HG03520 (cell line): ENCODE measurements around the gene VPS26A.
"Not testable (repeated sequence)": the region's sequence is repeated elsewhere in the genome, so short reads cannot be mapped to it uniquely, and the experiment has no call there.

Experiments
- ATAC-seq: cut with Tn5 transposase; IDR thresholded peaks from one replicate; pipeline ENCODE4 v1.9.1; 2021; ENCODE audit warnings: mild to moderate bottlenecking, moderate library complexity; ENCODE audit not compliant: unreplicated experiment

The VPS26A gene

DNA sequence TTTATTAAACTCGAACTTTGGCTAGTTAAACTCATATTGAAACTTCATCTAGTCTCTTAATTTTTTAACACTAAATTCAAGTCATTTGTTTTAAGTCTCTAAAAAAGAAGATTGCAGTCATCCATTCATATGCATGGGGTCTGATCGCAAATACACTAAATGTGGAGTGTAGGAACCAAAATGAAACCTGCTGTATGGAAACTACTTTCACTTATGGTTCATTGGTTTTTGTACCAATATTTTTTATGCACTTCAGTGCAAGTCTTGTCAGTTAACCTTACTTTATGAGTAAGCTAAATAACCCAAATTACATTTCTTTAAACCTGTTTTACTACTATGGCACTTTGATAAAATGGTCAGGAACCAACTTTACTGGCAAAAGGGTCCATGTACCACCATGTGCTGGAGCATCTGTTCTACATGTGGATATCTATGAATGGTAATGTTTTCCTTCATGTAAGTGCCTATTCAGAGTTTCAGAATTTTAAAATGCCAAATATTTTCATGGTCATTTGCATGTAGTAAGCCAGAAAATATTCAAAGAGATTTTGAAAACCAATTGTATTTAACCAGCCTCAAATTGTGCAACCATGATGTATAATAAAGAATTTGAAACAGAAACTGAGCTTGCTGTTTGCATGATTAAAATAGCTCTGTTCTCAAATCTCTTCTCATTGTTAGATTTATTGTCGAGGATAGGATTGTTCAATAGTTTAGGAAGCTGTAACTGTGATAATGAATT is 48.4 kb downstream of the VPS26A start:
- ATAC-seq: no peak

DNA sequence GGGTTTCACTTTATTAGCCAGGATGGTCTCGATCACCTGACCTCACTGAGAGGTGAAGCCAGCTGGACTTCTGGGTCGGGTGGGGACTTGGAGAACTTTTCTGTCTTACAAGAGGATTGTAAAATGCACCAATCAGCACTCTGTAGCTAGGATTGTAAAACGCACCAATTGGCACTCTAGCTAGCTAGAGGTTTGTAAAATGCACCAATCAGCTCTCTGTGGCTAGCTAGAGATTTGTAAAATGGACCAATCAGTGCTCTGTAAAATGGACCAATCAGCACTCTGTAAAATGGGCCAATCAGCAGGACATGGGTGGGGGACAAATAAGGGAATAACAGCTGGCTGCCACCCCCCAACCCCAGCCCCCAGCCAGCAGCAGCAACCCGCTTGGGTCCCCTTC is 51.3 kb downstream of the VPS26A start:
- not testable (repeated sequence) for ATAC-seq

DNA sequence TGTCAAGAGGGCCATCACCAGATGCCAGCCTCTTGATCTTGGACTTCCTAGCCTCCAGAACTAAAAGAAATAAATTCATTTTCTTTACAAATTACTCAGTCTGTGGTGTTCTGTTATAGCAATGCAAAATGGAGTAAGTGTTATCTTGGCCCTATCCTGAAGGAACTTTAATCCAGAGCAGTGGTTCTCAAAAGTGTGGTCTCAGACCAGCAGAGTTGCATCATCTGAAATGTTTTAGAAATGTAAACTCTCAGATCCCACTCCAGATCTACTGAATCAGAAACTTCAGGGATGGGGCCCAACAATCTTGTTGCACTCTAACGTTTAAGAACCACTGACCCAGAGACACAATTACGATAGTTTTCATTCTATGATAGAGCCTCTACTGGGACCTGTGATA is 52.8 kb downstream of the VPS26A start:
- no peak for ATAC-seq

DNA sequence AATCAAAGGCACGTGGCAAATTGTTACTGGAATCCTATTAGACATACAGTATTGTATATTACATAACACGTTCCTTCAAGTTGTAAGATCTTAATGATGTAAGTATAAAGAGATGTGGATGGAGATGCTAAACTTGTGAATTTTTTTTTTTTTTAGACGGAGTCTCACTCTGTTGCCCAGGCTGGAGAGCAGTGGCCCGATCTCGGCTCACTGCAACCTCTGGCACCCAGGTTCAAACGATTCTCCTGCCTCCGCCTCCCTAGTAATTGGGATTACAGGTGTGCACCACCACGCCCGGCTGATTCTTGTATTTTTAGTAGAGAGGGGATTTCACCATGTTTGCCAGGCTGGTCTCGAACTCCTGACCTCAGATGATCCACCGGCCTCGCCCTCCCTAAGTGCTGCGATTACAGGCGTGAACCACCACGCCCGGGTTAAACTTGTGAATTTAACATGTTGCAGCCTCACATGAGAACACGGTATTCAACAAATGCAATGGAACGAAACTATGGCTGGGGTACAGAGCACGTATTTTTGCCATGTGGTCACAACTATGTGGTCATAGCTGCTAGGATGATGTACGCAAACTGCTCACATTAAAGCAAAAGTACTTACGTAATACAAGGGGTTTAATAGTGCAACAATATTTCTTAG is 55.2 kb downstream of the VPS26A start:
- peak; percentile 13 for ATAC-seq

DNA sequence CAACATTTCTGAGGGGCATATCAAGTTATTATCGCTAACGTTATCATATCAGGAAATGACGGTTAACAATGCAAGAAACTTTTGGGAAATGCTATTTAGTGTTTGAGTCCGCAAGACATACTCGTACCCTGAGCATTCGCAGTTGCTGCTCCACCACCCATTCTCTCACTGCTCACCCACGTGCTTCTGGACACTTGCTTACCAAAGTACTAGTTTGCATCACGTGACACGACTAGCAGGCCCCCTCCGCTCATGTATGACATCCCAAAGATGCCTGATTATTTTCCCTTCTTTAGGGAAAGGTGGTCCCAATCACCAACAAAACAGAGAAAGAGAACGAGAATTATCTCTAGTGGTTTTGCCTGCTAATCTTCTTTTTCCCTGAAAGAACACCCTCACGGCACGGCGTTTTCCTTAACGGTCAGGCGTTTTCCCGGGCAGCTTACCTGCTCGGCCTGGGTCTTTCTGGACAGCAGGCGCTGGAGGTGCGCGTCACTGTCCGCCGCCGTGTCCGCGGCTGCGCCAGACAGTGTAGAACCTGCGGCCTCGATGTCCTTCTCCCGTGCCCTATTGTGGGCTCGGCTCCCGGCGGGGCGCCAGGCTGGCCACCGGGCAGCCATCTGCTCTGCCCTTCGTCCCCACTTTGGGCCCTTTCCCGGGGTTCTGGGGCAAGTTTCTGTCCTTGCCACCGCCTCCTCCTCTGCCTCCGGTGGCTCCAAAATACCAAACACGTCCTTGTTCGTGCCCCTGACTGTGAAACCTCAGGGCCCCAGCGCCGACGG is 56.0 kb downstream of the VPS26A start, which contains the start of gene SUPV3L1:
TSS of gene SUPV3L1 (plus strand) at position 492 of the 782 bp plus-strand sequence. CDS start at position 550, 58 bp downstream.
- ATAC-seq: peak; percentile 79

DNA sequence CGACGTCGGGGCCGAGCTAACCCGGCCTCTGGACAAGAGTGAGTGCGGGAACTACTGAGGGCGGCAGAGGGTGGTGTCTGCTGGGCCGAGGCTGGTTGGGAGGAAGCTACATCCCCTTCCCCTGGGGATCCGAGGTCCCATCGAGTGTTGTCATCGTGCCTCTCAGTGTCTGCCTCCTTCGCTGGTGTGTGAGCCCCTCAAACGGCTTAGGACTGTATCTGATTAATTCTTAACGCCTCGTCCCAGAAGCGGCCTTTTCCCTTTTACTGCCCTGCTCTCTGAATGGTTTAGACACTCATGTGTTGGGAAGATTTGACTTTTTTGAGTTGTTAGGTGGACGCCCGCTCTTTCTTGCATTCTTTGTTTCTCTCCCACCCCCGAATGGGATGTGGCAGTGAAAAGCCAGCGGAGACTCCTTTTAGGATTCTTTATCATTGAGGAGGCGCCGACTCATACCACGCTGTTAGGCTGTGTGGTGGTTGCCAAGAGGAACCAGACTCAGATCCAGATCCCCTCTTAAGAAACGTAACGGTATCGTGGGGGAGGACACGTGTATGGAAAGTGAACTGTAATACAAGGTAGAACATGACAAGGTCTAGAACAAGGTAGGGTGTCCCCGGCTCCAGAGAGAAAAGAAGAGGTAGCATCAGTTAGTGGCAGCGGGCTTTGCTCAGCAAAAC is 56.7 kb downstream of the VPS26A start:
- no peak for ATAC-seq

DNA sequence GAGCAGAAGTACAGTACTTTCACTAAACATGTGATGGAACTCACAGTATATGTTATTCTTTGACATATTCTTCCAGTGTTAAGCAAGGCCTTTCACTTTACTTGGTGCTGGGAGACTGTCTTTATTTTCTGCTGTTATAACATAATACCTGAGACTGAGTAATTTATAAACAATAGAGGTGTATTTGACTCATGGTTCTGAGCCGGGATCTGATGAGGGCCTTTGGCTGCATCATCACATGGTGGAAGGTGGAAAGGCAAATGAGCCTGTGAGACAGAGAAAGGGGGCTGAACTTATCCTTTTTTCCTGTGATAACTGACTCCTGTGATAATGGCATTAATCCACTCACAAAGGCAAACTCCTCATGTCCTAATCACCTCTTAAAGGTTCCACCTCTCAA is 57.5 kb downstream of the VPS26A start:
- no peak for ATAC-seq

DNA sequence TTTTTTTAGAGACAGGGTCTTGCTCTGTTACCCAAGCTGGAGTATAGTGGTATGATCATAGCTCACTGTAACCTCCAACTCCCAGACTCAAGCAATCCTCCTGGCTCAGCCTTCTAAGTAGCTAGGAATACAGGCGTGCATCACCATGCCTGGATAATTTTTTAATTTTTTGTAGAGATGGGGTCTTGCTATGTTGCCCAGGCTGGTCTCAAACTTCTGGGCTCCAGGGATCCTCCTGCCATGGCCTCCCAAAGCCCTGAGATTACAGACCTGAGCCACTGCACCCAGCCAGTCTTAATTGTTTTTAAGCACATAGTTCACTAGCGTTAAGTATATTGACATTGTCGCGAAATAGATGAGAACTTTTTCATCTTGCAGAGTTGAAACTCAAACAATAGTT is 58.0 kb downstream of the VPS26A start:
- no peak for ATAC-seq

DNA sequence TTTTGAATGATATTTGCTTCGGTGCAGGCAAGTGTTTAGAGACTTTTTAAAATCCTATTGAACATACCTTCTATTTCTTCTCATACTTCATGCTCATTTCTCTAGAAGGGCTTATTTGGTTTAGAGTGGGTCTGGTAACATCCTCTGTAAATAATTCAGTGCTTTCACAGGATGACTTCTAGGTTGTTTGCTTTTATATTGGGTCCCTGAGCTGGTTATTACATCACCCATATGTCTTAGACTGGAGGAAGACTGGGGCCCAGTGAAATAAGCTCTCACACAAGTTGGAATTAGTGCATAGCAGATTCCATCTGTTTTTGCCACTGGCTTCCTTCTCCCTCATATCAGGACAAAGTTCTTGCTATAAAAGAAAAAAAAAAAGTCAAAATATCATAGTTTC is 62.5 kb downstream of the VPS26A start:
- no peak for ATAC-seq

DNA sequence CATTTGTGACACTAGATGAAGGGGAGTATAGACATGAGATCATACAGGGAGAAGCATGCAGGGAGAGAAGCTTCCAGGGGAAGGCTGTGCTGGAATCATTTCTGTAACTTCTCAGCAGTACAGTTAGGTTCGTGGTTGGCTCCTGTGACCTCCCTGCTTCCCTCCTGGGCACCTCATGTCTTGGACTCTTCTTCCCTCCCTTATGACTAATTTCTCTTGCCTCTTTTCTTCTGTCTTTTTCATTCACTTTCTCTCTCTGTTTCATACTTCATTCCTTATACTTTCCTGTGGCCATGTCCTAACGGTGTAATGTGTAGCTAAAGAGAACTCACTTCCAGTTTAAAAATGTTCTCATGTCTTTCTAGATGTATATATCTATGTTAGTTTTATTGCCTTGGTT is 77.1 kb downstream of the VPS26A start:
- no peak for ATAC-seq

DNA sequence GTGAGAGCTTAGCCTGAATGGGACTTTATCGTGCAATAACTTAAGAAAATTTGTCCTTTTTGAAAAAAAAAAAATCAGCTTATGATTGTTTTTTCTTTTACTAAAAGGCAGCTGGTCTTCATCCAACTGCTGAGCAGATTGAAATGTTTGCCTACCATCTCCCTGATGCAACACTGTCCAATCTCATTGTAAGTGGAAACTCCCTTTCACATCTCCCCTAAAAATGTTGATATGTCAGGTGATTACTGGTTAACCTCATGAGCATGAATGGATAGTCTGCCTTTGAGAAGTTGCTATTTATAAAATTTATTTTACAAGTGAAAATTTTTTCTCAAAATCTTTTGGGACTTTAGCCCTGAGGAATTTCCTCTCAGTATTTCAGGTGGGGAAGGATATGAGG is 78.4 kb downstream of the VPS26A start:
- ATAC-seq: no peak

DNA sequence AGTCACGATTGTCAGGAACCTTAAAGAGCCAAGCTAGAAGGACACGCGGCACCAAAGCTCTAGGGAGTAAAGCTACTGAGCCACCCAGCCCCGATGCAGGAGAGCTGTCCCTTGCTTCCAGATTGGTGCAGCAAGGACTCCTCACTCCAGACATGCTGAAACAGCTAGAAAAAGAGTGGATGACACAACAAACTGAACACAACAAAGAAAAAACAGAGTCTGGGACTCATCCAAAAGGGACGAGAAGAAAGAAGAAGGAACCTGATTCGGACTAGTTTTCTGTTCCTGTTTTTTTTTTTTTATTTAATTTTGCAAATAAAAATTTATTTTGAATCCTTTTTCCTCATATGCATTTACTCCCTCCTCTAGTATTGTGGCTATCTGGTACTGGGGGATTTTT is 84.8 kb downstream of the VPS26A start:
- ATAC-seq: no peak

DNA sequence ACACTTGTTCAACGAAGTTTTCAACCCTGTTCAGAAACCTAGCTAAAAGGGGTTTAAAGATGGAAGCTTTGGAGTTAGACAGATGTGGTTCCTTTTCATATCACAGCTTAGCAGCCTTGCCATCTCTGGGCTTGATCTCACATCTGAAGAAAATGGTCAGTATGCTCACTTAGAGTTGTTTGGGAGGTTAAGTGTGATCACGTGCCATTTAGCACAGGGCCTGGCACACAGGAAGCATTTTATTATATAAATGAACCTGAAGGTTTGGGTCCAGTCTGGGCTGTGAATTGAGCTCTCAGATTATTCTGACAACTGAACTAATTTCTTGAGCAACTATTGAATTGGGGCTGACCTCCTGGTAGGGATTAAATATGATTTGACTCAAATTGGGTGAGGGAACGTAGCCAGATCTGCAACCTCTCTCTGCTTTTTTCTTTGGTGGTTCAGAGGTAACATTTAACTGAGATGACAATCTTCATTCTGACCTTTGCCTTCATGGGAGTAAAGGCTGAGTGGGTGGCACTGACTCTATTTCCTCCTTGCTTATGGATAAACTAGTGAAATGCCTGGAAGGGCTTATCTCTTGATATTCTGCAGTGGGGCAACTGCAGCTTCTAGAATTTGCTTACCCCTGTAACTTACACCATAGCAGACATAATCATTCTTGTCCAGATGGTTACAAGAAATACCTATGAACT is 86.0 kb downstream of the VPS26A start:
- no peak for ATAC-seq

DNA sequence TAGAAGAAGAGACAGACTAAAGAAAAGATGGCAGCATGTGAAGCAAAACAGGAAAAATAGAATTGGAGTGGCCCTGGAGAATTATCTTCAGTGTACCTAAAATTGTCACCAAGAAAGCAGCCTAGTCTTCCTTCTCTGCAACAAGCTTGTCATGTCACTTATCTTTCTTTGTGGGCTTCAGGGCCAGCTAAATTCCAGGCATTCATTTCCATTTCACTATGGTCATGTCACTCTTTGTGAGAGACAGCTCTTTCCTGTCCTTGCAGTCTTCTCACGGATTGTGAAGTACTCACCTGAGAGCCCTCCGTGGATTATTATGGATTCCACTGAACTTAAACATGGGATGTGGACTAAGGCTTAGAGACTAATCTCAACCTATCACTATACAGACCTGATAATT is 87.1 kb downstream of the VPS26A start:
- no peak for ATAC-seq

DNA sequence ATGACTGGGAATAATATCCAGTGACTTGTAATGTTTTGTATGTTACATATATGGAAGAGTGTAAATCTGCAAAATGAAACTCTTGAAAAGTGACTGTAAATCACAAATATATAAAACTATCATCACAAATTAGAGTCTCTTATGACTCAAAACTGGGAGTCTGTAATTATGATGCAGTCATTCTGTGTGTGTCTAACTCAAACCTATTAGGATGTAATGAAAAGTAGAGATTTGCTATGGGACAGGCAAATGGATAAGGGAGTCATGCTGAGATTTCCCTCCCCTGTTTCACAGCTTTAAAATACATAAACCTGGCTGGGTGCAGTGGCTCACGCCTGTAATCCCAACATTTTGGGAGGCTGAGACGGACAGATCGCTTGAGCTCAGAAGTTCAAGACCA is 87.5 kb downstream of the VPS26A start:
- ATAC-seq: no peak

DNA sequence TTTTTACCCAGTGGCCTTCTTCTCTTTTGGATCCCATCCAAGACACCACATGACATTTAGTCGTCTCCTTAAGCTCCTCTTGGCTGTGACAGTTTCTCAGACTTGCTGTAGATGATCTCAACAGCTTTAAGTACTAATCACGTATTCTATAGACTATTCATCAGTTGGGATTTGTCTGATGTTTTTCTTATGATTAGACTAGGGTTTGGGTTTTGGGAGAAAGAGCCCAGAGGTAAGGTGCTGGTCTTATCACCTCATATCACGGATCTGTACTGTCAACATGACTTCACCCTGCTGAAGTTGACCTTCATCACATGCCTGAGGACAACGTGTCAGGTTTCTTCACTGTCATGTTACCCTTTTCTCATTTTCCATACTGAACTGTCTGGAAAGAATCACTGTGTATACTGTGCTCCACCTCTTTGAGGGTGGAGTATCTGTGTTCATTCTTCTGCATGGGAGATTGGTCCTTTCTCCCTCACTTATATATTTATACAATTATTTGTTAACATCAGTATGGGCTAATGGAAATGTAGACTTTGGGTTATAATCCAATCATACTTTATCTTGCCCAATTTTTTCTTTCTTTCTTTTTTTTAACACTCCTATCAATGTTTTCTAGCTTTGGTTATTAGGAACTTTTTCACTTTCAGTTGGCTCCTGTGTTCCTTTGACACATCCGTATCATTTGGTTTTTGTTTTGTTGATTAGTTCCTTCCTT is 89.8 kb downstream of the VPS26A start:
- no peak for ATAC-seq

DNA sequence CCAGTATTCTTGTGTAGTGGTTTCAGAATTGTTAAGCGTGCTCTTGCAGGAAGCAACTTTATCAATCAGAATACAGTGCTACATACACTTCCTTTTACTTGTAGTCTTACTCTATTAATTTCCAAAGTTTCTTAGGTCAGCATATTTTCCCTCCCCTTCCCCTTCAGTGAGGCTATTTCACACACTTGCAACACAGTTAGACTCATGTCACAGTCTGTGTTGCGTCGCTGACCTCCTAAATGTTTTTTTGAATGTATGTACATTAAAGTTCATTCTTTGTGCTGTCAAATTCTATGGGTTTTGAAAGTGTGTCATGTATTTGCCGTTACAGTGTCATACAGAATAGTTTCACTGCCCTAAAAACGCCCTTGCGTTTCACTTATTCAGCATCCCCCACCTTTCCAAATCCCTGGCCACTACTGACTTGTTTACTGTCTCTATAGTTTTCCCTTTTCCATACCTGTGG is 90.7 kb downstream of the VPS26A start:
- ATAC-seq: no peak

DNA sequence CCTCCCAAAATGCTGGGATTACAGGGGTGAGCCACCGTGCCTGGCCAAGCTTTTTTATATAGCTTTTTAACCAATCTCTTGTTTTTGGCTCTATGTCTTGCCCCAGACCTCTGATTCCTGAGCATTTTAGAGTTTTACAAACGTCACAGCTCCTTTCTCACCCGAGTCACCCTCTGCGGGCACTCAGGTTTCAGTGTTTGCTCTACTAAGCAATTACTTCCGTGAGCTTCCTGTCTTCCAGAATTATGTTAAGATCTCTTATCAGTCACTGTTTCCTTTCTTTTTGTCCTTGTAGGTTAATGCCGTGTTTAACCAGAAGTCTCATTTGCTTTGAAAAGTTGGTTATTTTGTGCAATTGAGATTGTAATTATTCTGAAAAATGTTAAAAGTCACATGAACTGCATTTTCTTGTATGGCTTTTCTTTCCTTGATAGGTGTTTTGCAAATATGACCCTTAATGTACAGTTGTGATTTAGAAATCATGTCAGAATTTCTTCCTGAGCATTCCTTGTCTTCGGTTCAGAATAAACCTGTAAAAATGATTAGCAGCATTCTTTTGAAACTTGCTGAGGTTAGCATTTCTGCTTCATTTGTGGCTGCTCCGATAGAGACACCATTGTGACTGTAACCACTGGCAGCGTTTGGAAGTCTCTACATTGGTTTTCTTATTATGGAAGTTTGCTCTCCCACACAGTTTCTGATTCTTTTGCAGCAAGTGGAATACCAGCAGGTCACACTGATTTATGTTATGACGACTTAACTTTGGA is 91.6 kb downstream of the VPS26A start:
- ATAC-seq: no peak

DNA sequence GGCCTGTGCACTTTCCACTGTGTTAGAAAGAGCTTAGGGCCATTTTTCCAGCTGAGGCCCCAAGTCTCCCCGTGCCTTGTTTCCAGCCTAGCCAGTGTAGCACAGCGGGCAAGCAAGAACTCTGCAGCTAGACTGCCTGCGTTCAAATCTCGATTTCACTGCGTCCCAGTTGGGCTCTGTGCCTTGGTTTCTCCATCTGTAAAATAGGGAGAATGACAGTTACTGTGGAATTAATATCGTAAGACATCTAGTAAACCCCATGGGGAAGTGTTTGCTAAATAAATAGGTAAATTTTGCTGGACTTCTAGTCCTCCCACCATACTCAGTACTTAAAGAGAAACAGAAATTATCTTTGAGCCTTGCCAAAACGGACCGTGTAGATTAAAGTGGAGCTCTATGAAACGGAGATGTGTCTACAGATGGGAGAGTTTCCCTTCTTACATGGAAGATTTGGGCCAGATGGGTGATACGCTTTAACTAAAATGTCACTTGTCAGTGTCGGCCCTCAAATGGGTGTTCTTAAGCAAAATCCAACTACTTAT is 92.7 kb downstream of the VPS26A start:
- no peak for ATAC-seq
